ENCODE data around the gene ZNFX1.

DNA sequence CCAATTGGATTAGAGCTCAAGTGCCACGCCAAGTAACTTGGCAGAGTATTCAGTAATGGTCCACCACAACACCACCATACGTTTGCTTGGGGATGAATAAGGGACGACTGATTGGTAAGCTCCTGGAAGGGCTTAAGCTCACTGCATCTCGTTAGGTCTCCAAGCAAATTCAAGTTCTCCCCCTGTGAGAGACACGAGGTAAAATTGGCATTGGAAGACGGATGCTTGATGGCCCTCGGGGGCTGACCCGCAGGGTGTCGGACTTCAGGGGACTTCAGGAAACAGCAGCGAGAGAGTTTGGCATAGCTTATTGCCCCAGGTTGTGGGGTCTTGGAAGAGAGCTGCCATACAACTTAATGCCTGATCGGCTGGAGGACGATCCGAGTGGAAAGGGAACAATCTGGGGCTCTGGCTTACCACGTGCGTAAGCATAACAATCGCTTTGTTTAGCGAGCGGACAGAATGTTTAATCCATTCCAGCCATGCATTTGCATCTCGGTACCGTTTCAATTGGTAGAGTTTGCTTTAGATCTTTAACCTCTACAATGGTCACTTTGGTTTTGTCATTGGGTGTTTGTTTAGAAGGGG lies 4.8 kb upstream of the ZNFX1 start:
- TF ChIP-seq, protein P1, sequence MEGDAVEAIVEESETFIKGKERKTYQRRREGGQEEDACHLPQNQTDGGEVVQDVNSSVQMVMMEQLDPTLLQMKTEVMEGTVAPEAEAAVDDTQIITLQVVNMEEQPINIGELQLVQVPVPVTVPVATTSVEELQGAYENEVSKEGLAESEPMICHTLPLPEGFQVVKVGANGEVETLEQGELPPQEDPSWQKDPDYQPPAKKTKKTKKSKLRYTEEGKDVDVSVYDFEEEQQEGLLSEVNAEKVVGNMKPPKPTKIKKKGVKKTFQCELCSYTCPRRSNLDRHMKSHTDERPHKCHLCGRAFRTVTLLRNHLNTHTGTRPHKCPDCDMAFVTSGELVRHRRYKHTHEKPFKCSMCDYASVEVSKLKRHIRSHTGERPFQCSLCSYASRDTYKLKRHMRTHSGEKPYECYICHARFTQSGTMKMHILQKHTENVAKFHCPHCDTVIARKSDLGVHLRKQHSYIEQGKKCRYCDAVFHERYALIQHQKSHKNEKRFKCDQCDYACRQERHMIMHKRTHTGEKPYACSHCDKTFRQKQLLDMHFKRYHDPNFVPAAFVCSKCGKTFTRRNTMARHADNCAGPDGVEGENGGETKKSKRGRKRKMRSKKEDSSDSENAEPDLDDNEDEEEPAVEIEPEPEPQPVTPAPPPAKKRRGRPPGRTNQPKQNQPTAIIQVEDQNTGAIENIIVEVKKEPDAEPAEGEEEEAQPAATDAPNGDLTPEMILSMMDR (IDR thresholded peaks at IDR 0.05 in 4 of 5, conservative IDR thresholded peaks at IDR 0.05 in 1 of 5) = no peak
- no peak for TF ChIP-seq POLR2A (IDR thresholded peaks at IDR 0.05)

Measured in gastrocnemius medialis (tissue), 4 donors.